Measurements from ENCODE around the gene FAN1. TPM values are rescaled to one million over a fixed set of nuclear protein-coding genes. Genes with fewer than 3 reads are reported as not detected.

Gene FAN1
- total RNA-seq, 1 experiment from 2014 or later, result 28.2 TPM

- Mint-ChIP-seq H3K9me3 (no peaks in the 10 kb centered on the region), H3K4me3 (no peak overlapping the region), H3K36me3 (ENCODE audit: insufficient read depth in 1 of 3, low read depth in 3 of 3) (peaks cover 28 to 76% (median 76%) of the 10 kb centered on the region in 3 experiments), H3K27ac (peak overlapping the region; percentile 10 to 55 (median 11); a peak in 5 of 7 replicates), H3K4me1 (peaks cover 22 to 23% of the 10 kb centered on the region in 2 experiments), H3K27me3 (ENCODE audit: low read depth) (no peaks in the 10 kb centered on the region)
- H4K5ac ChIP-seq (ENCODE audit: insufficient read length, low read depth, low read length), result no peak overlapping the region
- H3K9me3 ChIP-seq (ENCODE audit: control insufficient read depth, low read depth, low read length), result no peaks in the 10 kb centered on the region
- no peak overlapping the region for H3K18ac ChIP-seq (ENCODE audit: insufficient read length, low read depth, low read length)
- peaks cover 2% of the 10 kb centered on the region; the same call in 1 of the 2 replicates for H3K4me1 ChIP-seq (ENCODE audit: insufficient read depth, low read length)
- no peak overlapping the region for H2BK20ac ChIP-seq (ENCODE audit: low read depth, low read length, poor library complexity, severe bottlenecking)
- no peaks in the 10 kb centered on the region for H4K20me1 ChIP-seq (ENCODE audit: control insufficient read depth, insufficient read depth, insufficient read length)
- H4K91ac ChIP-seq (ENCODE audit: insufficient read length, low read depth, low read length), result no peak overlapping the region
- no peak overlapping the region for H3K27ac ChIP-seq (ENCODE audit: insufficient read length, low read depth, low read length)
- H3K9ac ChIP-seq (ENCODE audit: extremely low read depth, insufficient read length, low read length), result no peak overlapping the region
- no peak overlapping the region for H3K23ac ChIP-seq (ENCODE audit: insufficient read length, low read depth, low read length)
- no peaks in the 10 kb centered on the region for H3K79me2 ChIP-seq (ENCODE audit: insufficient read depth, low read length)
- H2BK120ac ChIP-seq (ENCODE audit: low read depth, low read length, poor library complexity, severe bottlenecking), result no peak overlapping the region
- H2AFZ ChIP-seq (ENCODE audit: low read length), result no peak overlapping the region
- H3T11ph ChIP-seq (ENCODE audit: low read length), result no peak overlapping the region
- no peak overlapping the region for H3K4ac ChIP-seq (ENCODE audit: low read depth, low read length)
- DNase-seq, result no peak
- H3K14ac ChIP-seq (ENCODE audit: insufficient read depth, low read length), result no peak overlapping the region
- no peak overlapping the region for H2BK15ac ChIP-seq (ENCODE audit: low read depth, low read length)
- H3K27me3 ChIP-seq (ENCODE audit: insufficient read depth, low read length), result no peaks in the 10 kb centered on the region
- H4K8ac ChIP-seq (replicated peaks; ENCODE audit: insufficient read length, low read depth, low read length), result no peak overlapping the region
- H3K23me2 ChIP-seq (ENCODE audit: insufficient read length, low read depth, low read length, poor library complexity, severe bottlenecking), result no peaks in the 10 kb centered on the region
- H2AK5ac ChIP-seq (ENCODE audit: insufficient read length, low read length), result no peak overlapping the region
- no peak for TF ChIP-seq CTCF (conservative IDR thresholded peaks at IDR 0.05)
- no peak overlapping the region for H2BK5ac ChIP-seq (ENCODE audit: insufficient read length, low read length)
- no peak overlapping the region for H3K56ac ChIP-seq (ENCODE audit: insufficient read length, low read depth, low read length)
- no peaks in the 10 kb centered on the region for H3K79me1 ChIP-seq (ENCODE audit: insufficient read depth, low read depth, low read length, poor library complexity, severe bottlenecking)
- no peak overlapping the region for H2BK12ac ChIP-seq (ENCODE audit: insufficient read length, low read depth, low read length)
- no CpG with 5 or more reads among the region's 7 CpGs for WGBS (ENCODE audit: extremely low coverage, insufficient read length, low lambda C conversion rate)
- no peak overlapping the region for H3K4me2 ChIP-seq (ENCODE audit: insufficient read depth, insufficient read length, low read length)
These were observed 23.5 kb downstream of the FAN1 start for GRCh38 chr15:30927148-30927761.

Data from H9 (cell line).